Measurements from ENCODE around the gene LRP1B.

GRCh38 chr2:140891614-140892212 lies 1239.1 kb downstream of the LRP1B start:
- TF ChIP-seq POLR2A (IDR thresholded peaks at IDR 0.05; ENCODE audit: control extremely low read depth in 1 of 2, low read depth in 2 of 2, low read length in 2 of 2) (no peak), NRF1 (IDR thresholded peaks at IDR 0.05; ENCODE audit: low read depth, low read length) (no peak), CTCF (IDR thresholded peaks at IDR 0.05; ENCODE audit: control extremely low read depth in 1 of 3, insufficient read depth in 1 of 3, low read depth in 1 of 3, low read length in 3 of 3) (peak in 2 of 3 experiments; percentile 9 to 39; a peak in 2 of 4 replicates), JUN (IDR thresholded peaks at IDR 0.05; ENCODE audit: low read depth, low read length) (no peak), POLR2AphosphoS5 (IDR thresholded peaks at IDR 0.05; ENCODE audit: low read depth, low read length) (no peak), EP300 (IDR thresholded peaks at IDR 0.05; ENCODE audit: borderline replicate concordance in 1 of 2, low read depth in 2 of 2, low read length in 2 of 2) (no peak), TAF7 (optimal IDR thresholded peaks at IDR 0.05; ENCODE audit: borderline replicate concordance, low read depth, low read length) (no peak), SIN3A (conservative IDR thresholded peaks at IDR 0.05 in 1 of 2, IDR thresholded peaks at IDR 0.05 in 1 of 2; ENCODE audit: low read depth in 1 of 2, low read length in 2 of 2) (no peak), BACH1 (IDR thresholded peaks at IDR 0.05; ENCODE audit: low read length) (no peak), CEBPB (IDR thresholded peaks at IDR 0.05; ENCODE audit: low read depth, low read length) (no peak), ATF3 (IDR thresholded peaks at IDR 0.05; ENCODE audit: insufficient read depth, low read depth, low read length) (no peak), SP2 (IDR thresholded peaks at IDR 0.05; ENCODE audit: low read length) (no peak), CBX8 (IDR thresholded peaks at IDR 0.05; ENCODE audit: borderline replicate concordance, low read depth, low read length) (no peak), EZH2 (IDR thresholded peaks at IDR 0.05; ENCODE audit: low read depth, low read length, severe bottlenecking) (no peak)

Measured in H1 (cell line).